ENCODE data around the gene KCNAB1.
"Not testable (repeated sequence)": the region's sequence is repeated elsewhere in the genome, so short reads cannot be mapped to it uniquely, and the experiment has no call there.

Gene KCNAB1

DNA sequence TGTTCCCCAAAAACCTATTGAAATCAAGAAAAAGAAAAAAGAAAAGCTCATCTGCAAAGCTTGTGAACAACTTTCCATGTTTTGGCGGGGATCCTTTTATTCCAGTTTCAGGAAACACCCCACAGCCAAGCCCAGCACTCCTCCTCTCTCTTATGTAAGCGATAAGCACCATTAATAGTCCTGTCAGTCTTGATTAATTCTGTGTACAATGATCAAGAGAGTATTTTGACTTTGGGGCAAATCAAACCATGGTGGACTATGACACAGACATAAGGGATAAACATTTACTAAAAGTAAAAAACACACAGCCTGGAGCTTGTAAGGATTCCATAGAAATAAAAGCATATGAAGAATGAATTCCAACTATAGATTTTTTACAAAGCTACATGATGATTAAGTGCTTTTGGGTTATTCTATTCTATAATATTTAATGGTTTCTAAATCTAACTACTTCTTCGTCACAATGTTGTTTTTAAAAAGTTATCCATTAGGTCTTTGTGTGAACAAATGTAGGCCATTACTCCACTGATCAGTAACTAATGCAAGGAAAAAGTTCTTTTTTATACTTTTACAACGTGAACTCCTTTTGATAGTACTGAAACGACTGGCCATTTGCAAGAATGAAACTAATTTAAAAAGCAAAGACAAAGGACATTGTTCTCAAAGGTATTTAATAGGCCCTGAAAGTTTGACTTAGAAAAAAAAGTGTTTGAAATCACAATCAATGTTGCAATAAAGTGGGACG is 106.5 kb downstream of the KCNAB1 start:
- no peak for DNase-seq

DNA sequence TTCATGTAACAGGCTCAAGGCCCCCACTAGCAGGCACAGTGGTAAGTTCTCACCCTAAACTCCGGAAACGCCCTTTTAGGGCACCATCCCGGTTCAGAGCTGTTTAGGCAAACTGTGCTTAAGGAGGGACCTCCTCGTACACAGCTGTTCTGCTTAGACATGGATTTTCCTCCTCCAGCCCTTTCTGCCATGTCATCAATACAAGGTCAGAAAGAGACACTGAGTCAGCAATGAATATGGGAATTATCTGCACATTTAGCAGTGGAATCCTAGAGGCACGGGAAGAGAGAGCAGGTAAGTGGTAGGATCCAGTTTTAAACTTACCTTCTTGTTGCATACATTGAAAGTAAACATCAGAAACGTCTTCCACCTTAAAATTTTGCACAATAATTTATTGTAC is 107.3 kb downstream of the KCNAB1 start:
- no peak for DNase-seq

GRCh38 chr3:156230278-156230900 is 110.0 kb downstream of the KCNAB1 start:
- DNase-seq = no peak

DNA sequence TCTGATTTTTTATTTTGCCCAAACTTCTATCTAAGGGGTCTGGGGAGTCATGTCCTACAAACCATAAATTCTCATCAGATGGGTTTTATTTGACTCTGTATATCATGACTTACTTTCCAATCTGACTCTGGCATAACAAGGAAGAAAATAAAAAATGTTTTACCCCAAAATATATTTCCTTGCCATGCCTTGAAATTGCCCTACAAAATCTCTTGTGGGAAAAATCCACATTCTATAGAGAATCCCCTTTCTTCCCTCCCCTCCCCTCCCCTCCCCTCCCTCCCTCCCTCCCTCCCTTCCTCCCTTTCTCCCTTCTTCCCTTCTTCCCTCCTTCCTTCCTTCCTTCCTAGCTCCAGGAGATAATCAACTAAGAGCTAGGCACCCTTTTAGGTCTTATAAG is 110.8 kb downstream of the KCNAB1 start:
- DNase-seq = not testable (repeated sequence)

DNA sequence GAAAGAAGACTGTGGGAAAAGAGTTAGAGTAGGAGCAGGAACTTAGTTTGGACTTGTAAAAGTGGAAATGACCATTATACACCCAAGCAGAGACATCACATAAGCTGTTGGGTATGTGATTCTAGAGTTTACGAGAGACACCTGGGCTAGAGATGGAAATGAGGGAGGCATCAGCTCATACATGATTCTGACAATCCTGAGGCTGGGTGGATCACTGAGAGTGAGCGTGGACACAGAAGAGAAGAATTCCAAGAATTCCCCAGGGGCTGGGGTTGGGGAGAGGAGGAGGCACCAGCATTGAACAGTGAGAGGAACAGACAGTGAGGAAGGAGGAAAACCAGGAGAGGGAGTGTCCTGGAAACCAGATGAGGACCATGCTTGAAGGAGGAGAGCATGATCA is 113.5 kb downstream of the KCNAB1 start:
- no peak for DNase-seq

DNA sequence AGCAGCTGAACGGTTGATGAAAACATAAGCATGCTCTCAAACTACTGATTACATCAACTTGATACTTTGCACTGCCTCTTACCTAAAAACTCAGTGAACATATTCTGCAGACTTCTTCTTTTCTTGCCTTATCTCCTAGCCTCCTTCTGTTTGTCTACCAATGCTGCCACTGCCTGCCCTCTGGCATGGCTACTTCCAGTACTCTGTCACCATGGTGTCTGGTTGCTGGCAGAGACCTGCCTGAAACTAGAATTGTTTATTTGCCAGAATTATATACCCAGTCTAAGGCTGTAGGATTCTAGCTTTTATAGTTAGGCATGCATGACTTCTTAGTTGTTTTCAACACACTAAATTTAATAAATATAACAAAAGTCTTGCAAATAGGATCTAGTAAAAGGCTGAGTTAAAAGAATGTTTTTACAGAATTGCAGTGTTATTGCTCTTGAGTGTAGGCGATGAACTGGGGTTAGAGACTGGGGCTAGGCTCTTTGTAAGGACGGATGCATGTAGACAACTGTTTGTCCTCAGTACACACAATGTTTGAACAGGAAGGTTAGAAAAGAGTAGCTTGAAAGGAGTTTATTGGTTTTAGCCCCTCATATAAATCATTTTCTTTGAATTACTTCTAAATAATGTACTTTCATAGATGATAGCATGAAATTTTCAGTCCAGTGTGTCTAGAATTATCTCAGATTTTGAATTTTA is 116.3 kb downstream of the KCNAB1 start:
- peak; percentile 41 for DNase-seq

DNA sequence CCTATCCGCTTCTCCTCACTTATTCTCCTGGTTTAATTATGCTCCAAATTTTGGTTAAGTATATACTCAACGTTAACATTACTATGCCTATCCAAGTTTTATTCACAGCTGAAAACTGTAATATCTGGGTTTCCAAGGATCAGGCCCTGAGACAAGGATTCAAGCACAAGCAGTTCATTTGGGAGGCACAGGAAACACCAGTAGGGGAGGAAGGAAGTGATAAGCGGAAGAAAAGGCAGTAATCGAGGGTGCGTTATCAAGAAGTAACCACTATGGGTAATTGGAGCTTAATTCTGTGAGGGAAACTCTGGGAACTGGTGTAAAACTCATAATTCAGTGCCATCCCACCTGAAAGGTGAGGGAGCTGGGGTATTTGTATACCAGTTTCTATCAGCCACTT is 120.3 kb downstream of the KCNAB1 start:
- DNase-seq = peak; percentile 18

DNA sequence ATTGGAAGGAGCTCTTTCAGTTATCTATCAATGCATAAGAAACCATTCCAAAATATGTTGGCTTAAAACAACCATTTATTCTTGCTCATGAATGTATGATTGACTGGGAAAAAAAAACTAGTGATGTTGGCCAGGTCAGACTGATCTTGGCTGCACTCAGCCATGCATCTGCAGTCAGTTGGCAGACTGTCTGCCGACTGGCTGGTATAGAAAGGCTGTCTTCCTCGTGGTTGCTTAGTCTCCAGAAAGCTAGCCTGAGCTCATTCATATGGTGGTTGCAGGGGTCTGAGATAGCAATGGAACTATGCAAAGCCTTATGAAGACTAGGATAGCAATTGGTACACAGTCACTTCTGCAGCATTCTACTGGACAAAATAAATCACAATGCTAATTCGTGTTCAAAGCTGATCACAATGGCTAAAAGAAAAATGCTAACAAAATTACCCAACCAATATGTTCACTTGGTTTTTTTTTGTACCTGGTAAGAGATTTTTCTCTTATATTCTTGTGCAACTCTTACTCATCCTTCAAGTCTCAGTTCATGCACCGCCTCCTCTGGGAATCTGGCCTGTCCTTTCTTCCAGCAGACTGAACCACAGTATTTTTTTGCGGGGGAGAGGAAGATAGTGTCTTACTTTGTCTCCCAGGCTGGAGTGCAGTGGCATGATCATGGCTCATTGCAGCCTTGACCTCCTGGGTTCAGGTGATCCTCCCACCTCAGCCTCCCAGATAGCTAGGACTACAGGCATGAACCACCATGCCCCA is 126.8 kb downstream of the KCNAB1 start:
- DNase-seq = no peak

- no peak for DNase-seq
Measured at GRCh38 chr3:156250550-156250949, 130.2 kb downstream of the KCNAB1 start.

DNA sequence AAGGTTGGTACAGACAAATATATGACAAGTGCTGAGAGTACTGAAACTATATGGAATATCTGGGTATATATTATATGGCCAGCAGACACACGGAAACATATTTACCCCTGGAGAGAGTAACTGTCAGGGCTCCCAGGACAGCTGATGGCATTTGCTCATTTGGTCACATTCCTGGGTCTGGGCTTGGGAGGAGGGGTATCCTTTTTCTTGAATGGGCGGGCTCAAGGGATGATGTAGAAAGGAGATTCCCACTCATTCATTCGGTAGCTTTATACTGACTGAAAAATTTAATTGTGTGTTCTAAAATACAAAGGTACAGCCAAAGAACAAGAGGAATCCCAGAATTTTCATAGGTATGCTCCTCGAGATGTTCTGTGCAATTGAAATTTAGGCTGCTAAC is 131.0 kb downstream of the KCNAB1 start:
- DNase-seq = no peak

DNA sequence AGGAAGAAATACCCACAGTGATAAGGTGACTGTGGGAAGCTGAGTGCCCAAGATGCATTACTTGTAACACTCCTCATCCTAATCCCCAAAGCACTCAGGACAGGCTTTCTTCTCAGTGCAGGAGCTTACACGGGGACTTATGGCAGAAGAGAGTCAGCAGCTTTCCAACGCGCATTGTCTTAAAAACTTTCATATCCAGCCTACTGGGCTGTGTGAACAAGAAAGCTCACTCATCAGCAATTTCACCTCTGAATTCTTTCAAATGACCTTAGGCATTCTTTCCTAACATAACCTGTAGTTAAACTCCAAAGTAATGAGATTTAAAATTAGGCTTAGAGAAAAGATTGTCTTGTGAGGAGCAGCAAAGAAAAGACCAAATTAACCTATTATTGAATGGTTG is 132.3 kb downstream of the KCNAB1 start:
- no peak for DNase-seq

DNA sequence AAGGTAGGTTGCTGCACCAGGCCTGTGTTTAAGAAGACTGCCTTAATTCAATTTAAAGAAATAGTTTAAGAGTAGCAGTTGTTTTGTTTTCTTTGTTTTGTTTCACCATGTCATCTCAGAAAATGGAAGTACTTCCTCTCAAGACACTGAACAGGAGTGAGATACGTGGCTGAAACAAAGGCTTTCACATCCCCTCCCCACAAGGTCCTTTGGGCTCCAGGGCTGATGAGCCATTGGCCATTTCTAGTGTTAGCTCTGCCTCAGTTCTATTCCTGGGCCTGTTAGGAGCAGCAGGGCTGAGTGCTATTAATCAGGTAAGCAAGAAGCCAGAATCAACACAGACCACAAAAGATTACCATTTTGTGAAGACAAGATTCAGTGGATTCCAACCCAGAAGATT is 132.8 kb downstream of the KCNAB1 start:
- DNase-seq = no peak

DNA sequence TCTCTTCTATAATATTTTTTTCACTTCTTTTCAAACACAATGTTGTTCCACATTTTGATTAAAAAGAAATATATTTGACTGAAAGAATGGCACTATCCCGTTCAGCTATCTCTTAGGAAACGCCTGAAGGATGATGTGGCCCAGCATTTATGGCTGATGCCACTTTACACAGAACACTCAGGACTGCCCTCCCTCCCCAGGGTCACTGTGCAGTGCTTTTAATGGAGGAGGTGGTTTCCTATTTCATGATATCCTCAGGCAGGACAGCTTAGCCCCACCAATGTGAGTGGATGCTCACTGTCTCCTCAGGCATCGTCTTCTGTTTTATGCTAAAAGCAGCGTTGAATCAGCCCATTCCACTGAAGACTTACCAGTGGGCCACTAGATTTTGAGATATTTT is 135.9 kb downstream of the KCNAB1 start:
- no peak for DNase-seq

DNA sequence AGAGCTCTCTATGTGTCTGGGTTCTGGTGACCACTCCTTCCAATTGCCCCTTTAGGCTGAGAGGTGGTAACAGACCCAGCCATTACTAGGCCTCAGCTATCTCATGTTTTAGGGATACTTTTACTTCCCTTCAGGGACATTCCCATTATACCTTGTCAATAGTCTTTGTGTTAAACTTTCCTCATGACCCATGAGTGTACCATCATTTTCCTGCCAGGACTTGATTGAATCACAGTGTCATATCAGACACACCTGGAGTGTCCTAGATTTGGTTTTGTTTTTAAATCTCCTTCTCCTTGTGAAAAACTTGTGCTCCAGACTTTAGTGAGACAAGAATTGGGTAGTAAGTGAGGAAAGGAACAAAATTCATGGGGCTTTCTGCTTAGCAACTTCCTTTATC is 136.6 kb downstream of the KCNAB1 start:
- no peak for DNase-seq

- DNase-seq = no peak
Measured at GRCh38 chr3:156258301-156258700, 137.9 kb downstream of the KCNAB1 start.

GRCh38 chr3:156259896-156260295 is 139.5 kb downstream of the KCNAB1 start:
- no peak for DNase-seq

- DNase-seq = no peak
Measured at GRCh38 chr3:156260331-156260730, 140.0 kb downstream of the KCNAB1 start.

DNA sequence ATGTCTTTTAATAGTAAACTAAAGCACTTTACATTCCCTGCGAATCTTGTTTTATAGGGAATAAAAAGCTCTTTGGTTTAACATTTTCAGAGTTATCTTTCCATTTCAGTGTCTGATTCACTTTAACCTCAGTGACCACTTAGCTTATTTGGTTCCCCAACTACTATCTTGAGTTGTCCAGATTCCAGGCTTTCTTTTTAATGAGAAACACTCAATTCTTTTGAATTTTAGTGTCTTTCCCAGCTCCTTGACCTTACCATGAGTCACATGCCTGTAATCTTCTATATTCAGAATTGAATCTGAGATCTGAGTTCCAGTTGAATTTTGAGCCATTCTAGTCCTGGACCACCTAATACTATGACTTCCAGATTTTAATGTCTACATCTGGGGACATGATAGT is 144.4 kb downstream of the KCNAB1 start:
- DNase-seq = no peak

- no peak for DNase-seq
Measured at GRCh38 chr3:156271508-156271907, 151.1 kb downstream of the KCNAB1 start.

- no peak for DNase-seq
Measured at GRCh38 chr3:156271995-156272719, 151.8 kb downstream of the KCNAB1 start.

DNA sequence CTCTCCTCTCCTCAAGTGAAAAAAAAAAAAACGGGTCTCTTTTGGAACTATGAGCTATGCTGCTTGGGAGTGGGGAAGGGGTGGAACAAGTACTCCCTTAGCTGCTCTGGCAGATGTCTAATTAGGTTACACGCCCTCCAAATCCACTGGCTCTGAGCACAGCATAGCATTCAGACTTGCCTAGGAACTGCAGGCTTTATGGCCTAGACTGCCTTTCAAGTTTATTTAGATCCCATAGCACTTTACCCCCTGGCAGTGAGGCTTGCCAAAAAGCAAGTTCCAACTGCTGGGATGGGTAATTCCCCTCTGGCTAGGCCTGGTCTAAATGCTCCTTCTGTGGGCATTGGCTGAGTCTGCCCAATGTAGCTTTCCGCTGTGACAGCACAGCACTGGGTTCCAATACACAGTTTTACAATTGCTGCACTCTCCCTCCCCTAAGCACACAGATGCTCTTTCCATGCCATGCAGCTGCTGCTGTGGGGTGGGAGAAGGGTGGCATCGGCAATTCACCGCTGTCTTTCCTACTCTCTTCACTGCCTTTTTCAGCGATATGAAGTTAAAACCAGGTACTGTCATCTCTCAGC is 152.8 kb downstream of the KCNAB1 start:
- DNase-seq = no peak

- DNase-seq = no peak
Measured at GRCh38 chr3:156274791-156275190, 154.4 kb downstream of the KCNAB1 start.

All from hematopoietic multipotent progenitor cell treated with erythropoietin and hydrocortisone succinate and interleukin-3 and kit ligand, for 4 days (in vitro differentiated cells).